ENCODE measurements around the gene C17orf75.

The C17orf75 gene

GRCh38 chr17:32348483-32348800 lies 6.5 kb upstream of the C17orf75 start:
- in situ Hi-C loops (cut with HindIII; ENCODE audit: low sequenced_read_pairs): no loop called here
- H3K4me3 ChIP-seq (ENCODE audit: low read depth, low read length): no peak overlapping the region
- TF ChIP-seq CTCF (IDR thresholded peaks at IDR 0.05; ENCODE audit: low read depth, low read length): no peak
- DNase-seq (ENCODE audit: low read depth, low spot score): no peak

- no peak for TF ChIP-seq CTCF (IDR thresholded peaks at IDR 0.05; ENCODE audit: low read depth, low read length)
- no peak overlapping the region for H3K4me3 ChIP-seq (ENCODE audit: low read depth, low read length)
- in situ Hi-C loops (cut with HindIII; ENCODE audit: low sequenced_read_pairs): no loop called here
- DNase-seq (ENCODE audit: low read depth, low spot score): no peak
Measured at GRCh38 chr17:32345951-32346600, 4.1 kb upstream of the C17orf75 start.

GRCh38 chr17:32342603-32343325 lies 791 bp upstream of the C17orf75 start:
- TF ChIP-seq CTCF (IDR thresholded peaks at IDR 0.05; ENCODE audit: low read depth, low read length): no peak
- in situ Hi-C loops (cut with HindIII; ENCODE audit: low sequenced_read_pairs): no loop called here
- DNase-seq (ENCODE audit: low read depth, low spot score): no peak
- peak overlapping the region; percentile 62 for H3K4me3 ChIP-seq (ENCODE audit: low read depth, low read length)

- peak overlapping the region; percentile 62 for H3K4me3 ChIP-seq (ENCODE audit: low read depth, low read length)
- in situ Hi-C loops (cut with HindIII; ENCODE audit: low sequenced_read_pairs): no loop called here
- no peak for DNase-seq (ENCODE audit: low read depth, low spot score)
Measured at GRCh38 chr17:32341141-32341856, 674 bp downstream of the C17orf75 start.

GRCh38 chr17:32335687-32336086 lies 6.3 kb downstream of the C17orf75 start:
- H3K4me3 ChIP-seq (ENCODE audit: low read depth, low read length): no peak overlapping the region
- TF ChIP-seq CTCF (IDR thresholded peaks at IDR 0.05; ENCODE audit: low read depth, low read length): no peak
- in situ Hi-C loops (cut with HindIII; ENCODE audit: low sequenced_read_pairs): no loop called here
- peak; percentile 70 for DNase-seq (ENCODE audit: low read depth, low spot score)

More at GRCh38 chr17:32341141-32341856, 674 bp downstream of the C17orf75 start:
- peak; percentile 26 for TF ChIP-seq CTCF (IDR thresholded peaks at IDR 0.05; ENCODE audit: low read depth, low read length)

GRCh38 chr17:32335046-32335445 lies 6.9 kb downstream of the C17orf75 start:
- peak; percentile 3 for DNase-seq (ENCODE audit: low read depth, low spot score)
- in situ Hi-C loops (cut with HindIII; ENCODE audit: low sequenced_read_pairs): no loop called here
- no peak for TF ChIP-seq CTCF (IDR thresholded peaks at IDR 0.05; ENCODE audit: low read depth, low read length)
- no peak overlapping the region for H3K4me3 ChIP-seq (ENCODE audit: low read depth, low read length)
